Esophagus muscularis mucosa (tissue), 3 donors: ENCODE measurements around the gene KRTAP12-1.

Source experiments
- CTCF ChIP-seq, 3 experiments: fragments of 200-600 bp in 2 of 3; fragments of 450-650 bp in 1 of 3; sonication (generic) in 2 of 3; IDR thresholded peaks; one replicate each; pipeline ENCODE4 v1.5.1; 2017 to 2019; ENCODE audit warnings: antibody characterized with exemption in 3 of 3, mild to moderate bottlenecking in 2 of 3, moderate library complexity in 1 of 3
- POLR2A ChIP-seq: fragments of 450-650 bp; IDR thresholded peaks from one replicate; pipeline ENCODE4 v1.6.1; 2017; ENCODE audit warnings: antibody characterized with exemption, moderate library complexity, mild to moderate bottlenecking, low read depth

GRCh38 chr21:44657635-44658540, 24.1 kb downstream of the KRTAP12-1 start, which contains the start of gene KRTAP12-3:
- TF ChIP-seq POLR2A (no peak), CTCF (IDR thresholded peaks at IDR 0.05) (no peak)
